Glomerular visceral epithelial cell (primary cell): ENCODE measurements around the gene NFATC2IP.
"Not testable (repeated sequence)": the region's sequence is repeated elsewhere in the genome, so short reads cannot be mapped to it uniquely, and the experiment has no call there.

Experiments used
- DNase-seq: peaks from one replicate; pipeline ENCODE4 v3.0.0-alpha.2; 2016; ENCODE audit errors: extremely low spot score

NFATC2IP gene

GRCh38 chr16:28925386-28926228 is 25.1 kb upstream of the NFATC2IP start:
- DNase-seq, result peak; percentile 80

GRCh38 chr16:28926284-28926683 is 24.5 kb upstream of the NFATC2IP start:
- DNase-seq, result not testable (repeated sequence)

- DNase-seq, result no peak
Observed at GRCh38 chr16:28927815-28928214, 22.9 kb upstream of the NFATC2IP start.

- DNase-seq, result no peak
Observed at GRCh38 chr16:28930203-28930602, 20.5 kb upstream of the NFATC2IP start.

- DNase-seq, result no peak
Observed at GRCh38 chr16:28930652-28931051, 20.1 kb upstream of the NFATC2IP start.

GRCh38 chr16:28931801-28932225 is 18.9 kb upstream of the NFATC2IP start, which contains the start of gene CD19:
CD19 (plus strand) TSS chr16:28931971; CDS start chr16:28932001, 30 bp downstream.
- DNase-seq, result no peak

GRCh38 chr16:28932339-28933141 is 18.2 kb upstream of the NFATC2IP start:
- no peak for DNase-seq

- DNase-seq, result no peak
Observed at GRCh38 chr16:28933171-28933570, 17.6 kb upstream of the NFATC2IP start.

GRCh38 chr16:28935346-28935745 is 15.4 kb upstream of the NFATC2IP start:
- no peak for DNase-seq

GRCh38 chr16:28935924-28936783 is 14.6 kb upstream of the NFATC2IP start:
- DNase-seq, result peak; percentile 68

- DNase-seq, result no peak
Observed at GRCh38 chr16:28936784-28937155, 14.0 kb upstream of the NFATC2IP start.

GRCh38 chr16:28937222-28937876 is 13.4 kb upstream of the NFATC2IP start:
- DNase-seq, result no peak

GRCh38 chr16:28938721-28939120 is 12.0 kb upstream of the NFATC2IP start:
- no peak for DNase-seq

- not testable (repeated sequence) for DNase-seq
Observed at GRCh38 chr16:28939825-28940224, 10.9 kb upstream of the NFATC2IP start.

GRCh38 chr16:28943281-28943680 is 7.5 kb upstream of the NFATC2IP start:
- no peak for DNase-seq

GRCh38 chr16:28946681-28947080 is 4.1 kb upstream of the NFATC2IP start:
- DNase-seq, result no peak

- DNase-seq, result no peak
Observed at GRCh38 chr16:28951410-28951943, 740 bp downstream of the NFATC2IP start.

- DNase-seq, result no peak
Observed at GRCh38 chr16:28958216-28958615, 7.5 kb downstream of the NFATC2IP start.

GRCh38 chr16:28958836-28959235 is 8.1 kb downstream of the NFATC2IP start:
- DNase-seq, result no peak

GRCh38 chr16:28964072-28964471 is 13.3 kb downstream of the NFATC2IP start:
- no peak for DNase-seq

- DNase-seq, result no peak
Observed at GRCh38 chr16:28964496-28964895, 13.8 kb downstream of the NFATC2IP start.
